Measurements from ENCODE around the gene ENTHD1. TPM values are rescaled to one million over a fixed set of nuclear protein-coding genes. Genes with fewer than 3 reads are reported as not detected.

ENTHD1 gene
- total RNA-seq = not detected
- total RNA-seq (2013) = 0.20 TPM

- Histone ChIP-seq H3K27ac (ENCODE audit: low read length) (no peak within 1 kb of the TSS), H3K4me1 (ENCODE audit: control insufficient read depth, insufficient read depth, low read length) (peaks cover 10% of the 10 kb centered on the region), H3K27me3 (ENCODE audit: control insufficient read depth, insufficient read depth, low read length) (no peaks in the 10 kb centered on the region), H3K9me3 (ENCODE audit: control insufficient read depth, insufficient read depth, low read length) (no peaks in the 10 kb centered on the region), H3K4me3 (ENCODE audit: low read length) (no peak within 1 kb of the TSS), H3K36me3 (ENCODE audit: control insufficient read depth, insufficient read depth, low read length) (no peaks in the 10 kb centered on the region)
- intact Hi-C loops (cut with micrococcal nuclease) = no loop called here
- TF ChIP-seq, protein P1, sequence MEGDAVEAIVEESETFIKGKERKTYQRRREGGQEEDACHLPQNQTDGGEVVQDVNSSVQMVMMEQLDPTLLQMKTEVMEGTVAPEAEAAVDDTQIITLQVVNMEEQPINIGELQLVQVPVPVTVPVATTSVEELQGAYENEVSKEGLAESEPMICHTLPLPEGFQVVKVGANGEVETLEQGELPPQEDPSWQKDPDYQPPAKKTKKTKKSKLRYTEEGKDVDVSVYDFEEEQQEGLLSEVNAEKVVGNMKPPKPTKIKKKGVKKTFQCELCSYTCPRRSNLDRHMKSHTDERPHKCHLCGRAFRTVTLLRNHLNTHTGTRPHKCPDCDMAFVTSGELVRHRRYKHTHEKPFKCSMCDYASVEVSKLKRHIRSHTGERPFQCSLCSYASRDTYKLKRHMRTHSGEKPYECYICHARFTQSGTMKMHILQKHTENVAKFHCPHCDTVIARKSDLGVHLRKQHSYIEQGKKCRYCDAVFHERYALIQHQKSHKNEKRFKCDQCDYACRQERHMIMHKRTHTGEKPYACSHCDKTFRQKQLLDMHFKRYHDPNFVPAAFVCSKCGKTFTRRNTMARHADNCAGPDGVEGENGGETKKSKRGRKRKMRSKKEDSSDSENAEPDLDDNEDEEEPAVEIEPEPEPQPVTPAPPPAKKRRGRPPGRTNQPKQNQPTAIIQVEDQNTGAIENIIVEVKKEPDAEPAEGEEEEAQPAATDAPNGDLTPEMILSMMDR (IDR thresholded peaks at IDR 0.05) = no peak
- no peak for ATAC-seq
- Mint-ChIP-seq H3K27ac (no peak within 1 kb of the TSS), H3K27me3 (ENCODE audit: low read depth in 2 of 2) (no peaks in the 10 kb centered on the region), H3K9me3 (no peaks in the 10 kb centered on the region), H3K36me3 (no peaks in the 10 kb centered on the region), H3K4me3 (no peak within 1 kb of the TSS), H3K4me1 (peaks cover 10 to 12% of the 10 kb centered on the region in 2 donors)
- WGBS (ENCODE audit: insufficient coverage) = 92% methylated on average over 18 of the region's 20 CpGs
- DNase-seq = no peak
Measured at GRCh38 chr22:39893526-39893925, at the start of gene ENTHD1. TSS of gene ENTHD1 (minus strand) at chr22:39893760. CDS start at chr22:39887748, 6,012 bp downstream.

DNA sequence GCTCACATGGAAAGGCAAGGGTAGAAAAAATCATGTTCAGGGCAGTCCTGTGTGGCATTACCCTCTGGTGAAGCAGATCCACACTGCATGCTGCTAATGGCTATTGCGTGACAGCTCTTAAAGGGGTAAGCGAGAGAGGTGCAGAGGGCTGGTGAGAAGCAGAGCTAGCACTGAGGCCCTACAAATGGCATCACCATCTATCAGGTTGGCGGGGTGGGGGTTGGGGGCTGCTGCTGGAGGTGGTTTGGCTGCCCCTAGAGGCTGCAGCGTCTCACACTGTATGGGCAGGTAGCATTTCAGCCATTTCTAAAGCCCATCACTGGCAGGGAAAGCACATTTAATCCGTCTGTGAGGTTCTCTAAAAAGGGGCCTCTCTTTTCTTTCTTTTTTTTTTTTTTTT, 49.8 kb upstream of the ENTHD1 start:
- peaks cover 66 to 68% of the 10 kb centered on the region in 2 donors for H3K4me1 Mint-ChIP-seq
- DNase-seq (peak in 1 of 2 donors; percentile 68), ATAC-seq (peak; percentile 19 to 56 (median 29))
- H3K4me1 ChIP-seq (ENCODE audit: control insufficient read depth, insufficient read depth, low read length) = peaks cover 37% of the 10 kb centered on the region
- H3K27me3 ChIP-seq (ENCODE audit: control insufficient read depth, insufficient read depth, low read length) = no peaks in the 10 kb centered on the region
- peak overlapping the region; percentile 21 for H3K4me3 Mint-ChIP-seq
- intact Hi-C loops (cut with micrococcal nuclease) = loop anchor here (5.0 kb wide), 1 partner anchor 321 kb away; no protein-coding TSS in a partner anchor
- H3K27ac ChIP-seq (ENCODE audit: low read length) = no peak overlapping the region
- H3K4me3 ChIP-seq (ENCODE audit: low read length) = no peak overlapping the region
- H3K36me3 Mint-ChIP-seq = no peaks in the 10 kb centered on the region
- no peaks in the 10 kb centered on the region for H3K9me3 ChIP-seq (ENCODE audit: control insufficient read depth, insufficient read depth, low read length)
- H3K36me3 ChIP-seq (ENCODE audit: control insufficient read depth, insufficient read depth, low read length) = peaks cover 6% of the 10 kb centered on the region
- TF ChIP-seq, protein P1 (IDR thresholded peaks at IDR 0.05) = no peak
- H3K27ac Mint-ChIP-seq = peak overlapping the region; percentile 63 to 71
- no peaks in the 10 kb centered on the region for H3K9me3 Mint-ChIP-seq
- 88% methylated on average over 5 of the region's 5 CpGs for WGBS (ENCODE audit: insufficient coverage)
- H3K27me3 Mint-ChIP-seq (ENCODE audit: low read depth in 2 of 2) = no peaks in the 10 kb centered on the region

DNA sequence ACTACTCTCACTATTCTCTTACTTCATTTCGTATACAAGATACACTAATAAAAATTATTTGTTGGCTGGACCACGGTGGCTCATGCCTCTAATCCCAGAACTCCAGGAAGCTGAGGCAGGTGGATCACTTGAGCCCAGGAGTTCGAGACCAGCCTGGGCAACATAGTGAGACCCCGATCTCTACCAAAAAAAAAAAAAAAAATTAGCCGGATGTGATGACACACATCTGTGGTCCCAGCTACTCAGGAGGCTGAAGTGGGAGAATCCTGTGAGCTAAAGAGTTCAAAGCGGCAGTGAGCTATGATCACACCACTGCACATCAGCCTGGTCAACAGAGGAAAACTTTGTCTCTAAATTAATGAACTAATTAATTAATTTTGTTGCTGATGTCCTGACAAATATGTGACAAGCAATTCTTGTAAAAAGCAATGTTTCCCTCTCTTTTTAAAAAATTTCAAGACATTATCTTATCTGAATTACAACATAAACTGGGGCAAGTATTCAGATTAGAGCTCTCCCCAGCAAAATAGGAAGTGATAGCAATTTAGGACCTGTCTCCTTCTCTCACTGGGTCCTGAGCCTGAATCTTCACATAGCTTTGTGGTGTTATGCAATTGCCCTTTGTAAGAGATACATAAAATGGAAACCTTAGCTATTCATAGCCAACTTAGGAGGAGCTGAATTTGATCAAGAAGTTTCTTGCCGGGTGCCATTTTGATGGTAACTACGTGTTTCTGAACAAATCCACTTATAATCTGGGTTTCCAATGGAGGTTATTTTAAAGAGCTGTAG, 49.1 kb upstream of the ENTHD1 start:
- Mint-ChIP-seq H3K27ac (peak overlapping the region; percentile 63 to 71), H3K36me3 (no peaks in the 10 kb centered on the region)
- intact Hi-C loops (cut with micrococcal nuclease) = loop anchor here (5.0 kb wide), 1 partner anchor 320 kb away; no protein-coding TSS in a partner anchor

More for the DNA sequence above, 49.1 kb upstream of the ENTHD1 start:
- TF ChIP-seq, protein P1 (IDR thresholded peaks at IDR 0.05) = no peak
- WGBS (ENCODE audit: insufficient coverage) = 89% methylated on average over 8 of the region's 8 CpGs
- Mint-ChIP-seq H3K4me3 (peak overlapping the region; percentile 21), H3K9me3 (no peaks in the 10 kb centered on the region), H3K4me1 (peaks cover 72 to 73% of the 10 kb centered on the region in 2 donors), H3K27me3 (ENCODE audit: low read depth in 2 of 2) (no peaks in the 10 kb centered on the region)
- Histone ChIP-seq H3K27me3 (ENCODE audit: control insufficient read depth, insufficient read depth, low read length) (no peaks in the 10 kb centered on the region), H3K4me3 (ENCODE audit: low read length) (no peak overlapping the region), H3K9me3 (ENCODE audit: control insufficient read depth, insufficient read depth, low read length) (no peaks in the 10 kb centered on the region), H3K4me1 (ENCODE audit: control insufficient read depth, insufficient read depth, low read length) (peaks cover 41% of the 10 kb centered on the region), H3K36me3 (ENCODE audit: control insufficient read depth, insufficient read depth, low read length) (peaks cover 3% of the 10 kb centered on the region), H3K27ac (ENCODE audit: low read length) (no peak overlapping the region)
- ATAC-seq (peak in 1 of 3 donors; percentile 18), DNase-seq (peak in 1 of 2 donors; percentile 64)

All from natural killer cell (primary cell).